Liver (tissue), 9 donors: Measurements from ENCODE around the gene CHN2. TPM values are rescaled to one million over a fixed set of nuclear protein-coding genes. Genes with fewer than 3 reads are reported as not detected.

Experiments used
- DNase-seq: peaks from one replicate; pipeline ENCODE4 v3.0.0-alpha.2; 2017; ENCODE audit warnings: low spot score
- H3K27ac ChIP-seq, 2 donors: one replicate each; pipeline ENCODE4 v1.7.0; 2013; ENCODE audit warnings: inconsistent platforms in 2 of 2, low read length in 2 of 2, control low read depth in 1 of 2, low read depth in 1 of 2, mild to moderate bottlenecking in 1 of 2
- H3K27me3 ChIP-seq, 4 donors: one replicate each; pipeline versions ENCODE4 v1.6.1 to v1.7.0; 2013; ENCODE audit warnings: low read length in 3 of 4, inconsistent platforms in 1 of 4, mild to moderate bottlenecking in 1 of 4, moderate library complexity in 1 of 4; ENCODE audit not compliant: control insufficient read depth in 4 of 4, insufficient read depth in 4 of 4
- H3K36me3 ChIP-seq, 4 donors: one replicate each; pipeline versions ENCODE4 v1.6.1 to v1.7.0; 2013; ENCODE audit warnings: low read length in 3 of 4, mild to moderate bottlenecking in 3 of 4, low read depth in 1 of 4, moderate library complexity in 1 of 4; ENCODE audit not compliant: control insufficient read depth in 4 of 4, insufficient read depth in 3 of 4
- H3K4me1 ChIP-seq, 4 donors: one replicate each; pipeline versions ENCODE4 v1.6.1 to v1.7.0; 2013; ENCODE audit warnings: low read length in 3 of 4, mild to moderate bottlenecking in 3 of 4, moderate library complexity in 1 of 4; ENCODE audit not compliant: control insufficient read depth in 4 of 4, insufficient read depth in 4 of 4
- H3K4me3 ChIP-seq, 3 donors: one replicate each; pipeline versions ENCODE4 v1.6.1 to v1.7.0; 2013; ENCODE audit warnings: low read length in 3 of 3, control low read depth in 1 of 3, low read depth in 1 of 3, mild to moderate bottlenecking in 1 of 3
- H3K9ac ChIP-seq, 2 donors: one replicate each; pipeline ENCODE4 v1.7.0; 2013; ENCODE audit warnings: low read length in 2 of 2, mild to moderate bottlenecking in 2 of 2, moderate library complexity in 2 of 2, control low read depth in 1 of 2, low read depth in 1 of 2
- H3K9me3 ChIP-seq, 4 donors: one replicate each; pipeline versions ENCODE4 v1.6.1 to v1.7.0; 2013; ENCODE audit warnings: low read length in 3 of 4; ENCODE audit not compliant: control insufficient read depth in 4 of 4
- EGR1 ChIP-seq, 2 donors: IDR thresholded peaks; 2 replicates each; pipeline ENCODE4 v1.6.1; 2016 to 2018; ENCODE audit warnings: antibody characterized with exemption in 2 of 2, low read depth in 2 of 2
- FOXA1 ChIP-seq: IDR thresholded peaks from 2 replicates; pipeline ENCODE4 v1.6.1; 2016; ENCODE audit warnings: antibody characterized with exemption
- FOXA2 ChIP-seq: IDR thresholded peaks from 2 replicates; pipeline ENCODE4 v1.6.1; 2016; ENCODE audit warnings: antibody characterized with exemption
- GABPA ChIP-seq, 2 donors: IDR thresholded peaks in 1 of 2; conservative IDR thresholded peaks in 1 of 2; 2 replicates each; pipeline ENCODE4 v1.6.1; 2016; ENCODE audit warnings: antibody characterized with exemption in 2 of 2, mild to moderate bottlenecking in 1 of 2, moderate library complexity in 1 of 2
- HNF4A ChIP-seq, 2 donors: conservative IDR thresholded peaks; 2 replicates each; pipeline ENCODE4 v1.6.1; 2016; ENCODE audit warnings: antibody characterized with exemption in 2 of 2, mild to moderate bottlenecking in 2 of 2
- HNF4G ChIP-seq: IDR thresholded peaks from 2 replicates; pipeline ENCODE4 v1.6.1; 2016; ENCODE audit warnings: antibody characterized with exemption
- JUND ChIP-seq, 2 donors: IDR thresholded peaks; 2 replicates each; pipeline ENCODE4 v1.6.1; 2016; ENCODE audit warnings: antibody characterized with exemption in 2 of 2
- NR2F2 ChIP-seq: IDR thresholded peaks from 2 replicates; pipeline ENCODE4 v1.6.1; 2016; ENCODE audit warnings: antibody characterized with exemption
- RAD21 ChIP-seq, 2 donors: IDR thresholded peaks; 2 replicates each; pipeline ENCODE4 v1.6.1; 2016; ENCODE audit warnings: antibody characterized with exemption in 2 of 2, mild to moderate bottlenecking in 2 of 2
- RXRA ChIP-seq, 2 donors: IDR thresholded peaks; 2 replicates each; pipeline ENCODE4 v1.6.1; 2017 to 2018; ENCODE audit warnings: antibody characterized with exemption in 2 of 2, mild to moderate bottlenecking in 1 of 2
- SP1 ChIP-seq: IDR thresholded peaks from 2 replicates; pipeline ENCODE4 v1.6.1; 2018; ENCODE audit warnings: antibody characterized with exemption, mild to moderate bottlenecking
- TAF1 ChIP-seq: conservative IDR thresholded peaks from 2 replicates; pipeline ENCODE4 v1.6.1; 2016; ENCODE audit warnings: antibody characterized with exemption, mild to moderate bottlenecking
- YY1 ChIP-seq: IDR thresholded peaks from 2 replicates; pipeline ENCODE4 v1.6.1; 2016; ENCODE audit warnings: antibody characterized with exemption, mild to moderate bottlenecking
- WGBS: extraction: QIAGEN DNeasy Blood & Tissue Kit; methylation state at CpG from one replicate; pipeline ENCODE4 v1.1.7; 2013; 5-methylcytosine and 5-hydroxymethylcytosine counted together
- polyA plus RNA-seq, 2 donors: library from polyadenylated mRNA; stranded (reverse) in 1 of 2; unstranded in 1 of 2; fragments of 200-250 nt in 1 of 2; fragments of >200 nt in 1 of 2; fragmentation: Nextera tagmentation in 1 of 2; extraction: Ambion mirVana in 1 of 2; gene quantifications; one replicate each; pipeline versions ENCODE4 v1.2.1 to v1.2.3, GENCODE V29; 2013 to 2015
- total RNA-seq, 2 donors: library from RNA; depleted of rRNA; stranded (reverse); fragments of >200 nt; gene quantifications; one replicate each; pipeline ENCODE4 v1.2.3, GENCODE V29; 2014
- TF ChIP-seq, protein P1 (sequence below): IDR thresholded peaks from 2 replicates; pipeline ENCODE4 v1.6.1; 2016; ENCODE audit warnings: antibody characterized with exemption
- TF ChIP-seq, protein P2 (sequence below): IDR thresholded peaks from 2 replicates; pipeline ENCODE4 v1.6.1; 2016; ENCODE audit warnings: antibody characterized with exemption
- TF ChIP-seq, protein P3 (sequence below): IDR thresholded peaks from 2 replicates; pipeline ENCODE4 v1.6.1; 2016; ENCODE audit warnings: antibody characterized with exemption, mild to moderate bottlenecking
- TF ChIP-seq, protein P4 (sequence below): IDR thresholded peaks from 2 replicates; pipeline ENCODE4 v1.6.1; 2016; ENCODE audit warnings: antibody characterized with exemption
- TF ChIP-seq, protein P5 (sequence below): fragments of 150-350 bp; IDR thresholded peaks from 2 replicates; pipeline ENCODE4 v1.5.1; 2017; ENCODE audit warnings: improper control_type of control experiment, low read depth, low read length; ENCODE audit not compliant: missing input control
- donor health status: healthy.
- donor health status: healthy.
- donor health status: healthy.
- donor health status: healthy.
- donor health status: healthy.

The CHN2 gene
- total and polyA plus RNA-seq, 4 donors = 8.3 to 25.4 (median 17.8) TPM

DNA sequence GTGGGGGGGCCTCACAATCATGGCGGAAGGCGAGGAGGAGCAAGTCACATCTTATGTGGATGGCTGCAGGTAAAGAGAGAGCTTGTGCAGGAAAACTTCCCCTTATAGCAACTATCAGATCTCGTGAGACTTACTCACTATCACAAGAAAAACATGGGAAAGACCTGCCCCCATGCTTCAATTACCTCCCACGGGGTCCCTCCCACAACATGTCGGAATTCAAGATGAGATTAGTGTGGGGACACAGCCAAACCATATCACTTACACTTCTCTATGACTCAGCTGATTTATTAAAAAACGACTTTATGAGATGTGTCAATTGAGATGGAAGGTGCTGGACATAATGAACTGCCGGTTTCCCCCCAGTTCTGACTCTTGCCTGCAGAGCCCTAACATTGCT is 23.8 kb upstream of the CHN2 start:
- no peak overlapping the region for H3K4me3 ChIP-seq
- DNase-seq = no peak
- WGBS = 91% methylated on average over 7 of the region's 7 CpGs
- TF ChIP-seq HNF4A (conservative IDR thresholded peaks at IDR 0.05) (no peak), NR2F2 (no peak), GABPA (IDR thresholded peaks at IDR 0.05 in 1 of 2, conservative IDR thresholded peaks at IDR 0.05 in 1 of 2) (no peak), FOXA1 (no peak), HNF4G (no peak), RXRA (IDR thresholded peaks at IDR 0.05) (no peak), RAD21 (IDR thresholded peaks at IDR 0.05) (no peak), FOXA2 (no peak), EGR1 (IDR thresholded peaks at IDR 0.05; ENCODE audit: low read depth in 2 of 2) (no peak), JUND (IDR thresholded peaks at IDR 0.05) (no peak), YY1 (no peak), SP1 (no peak), TAF1 (no peak)
- TF ChIP-seq, protein P1, sequence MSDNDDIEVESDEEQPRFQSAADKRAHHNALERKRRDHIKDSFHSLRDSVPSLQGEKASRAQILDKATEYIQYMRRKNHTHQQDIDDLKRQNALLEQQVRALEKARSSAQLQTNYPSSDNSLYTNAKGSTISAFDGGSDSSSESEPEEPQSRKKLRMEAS = no peak
- TF ChIP-seq, protein P2, sequence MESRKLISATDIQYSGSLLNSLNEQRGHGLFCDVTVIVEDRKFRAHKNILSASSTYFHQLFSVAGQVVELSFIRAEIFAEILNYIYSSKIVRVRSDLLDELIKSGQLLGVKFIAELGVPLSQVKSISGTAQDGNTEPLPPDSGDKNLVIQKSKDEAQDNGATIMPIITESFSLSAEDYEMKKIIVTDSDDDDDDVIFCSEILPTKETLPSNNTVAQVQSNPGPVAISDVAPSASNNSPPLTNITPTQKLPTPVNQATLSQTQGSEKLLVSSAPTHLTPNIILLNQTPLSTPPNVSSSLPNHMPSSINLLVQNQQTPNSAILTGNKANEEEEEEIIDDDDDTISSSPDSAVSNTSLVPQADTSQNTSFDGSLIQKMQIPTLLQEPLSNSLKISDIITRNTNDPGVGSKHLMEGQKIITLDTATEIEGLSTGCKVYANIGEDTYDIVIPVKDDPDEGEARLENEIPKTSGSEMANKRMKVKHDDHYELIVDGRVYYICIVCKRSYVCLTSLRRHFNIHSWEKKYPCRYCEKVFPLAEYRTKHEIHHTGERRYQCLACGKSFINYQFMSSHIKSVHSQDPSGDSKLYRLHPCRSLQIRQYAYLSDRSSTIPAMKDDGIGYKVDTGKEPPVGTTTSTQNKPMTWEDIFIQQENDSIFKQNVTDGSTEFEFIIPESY = no peak
- TF ChIP-seq, protein P3, sequence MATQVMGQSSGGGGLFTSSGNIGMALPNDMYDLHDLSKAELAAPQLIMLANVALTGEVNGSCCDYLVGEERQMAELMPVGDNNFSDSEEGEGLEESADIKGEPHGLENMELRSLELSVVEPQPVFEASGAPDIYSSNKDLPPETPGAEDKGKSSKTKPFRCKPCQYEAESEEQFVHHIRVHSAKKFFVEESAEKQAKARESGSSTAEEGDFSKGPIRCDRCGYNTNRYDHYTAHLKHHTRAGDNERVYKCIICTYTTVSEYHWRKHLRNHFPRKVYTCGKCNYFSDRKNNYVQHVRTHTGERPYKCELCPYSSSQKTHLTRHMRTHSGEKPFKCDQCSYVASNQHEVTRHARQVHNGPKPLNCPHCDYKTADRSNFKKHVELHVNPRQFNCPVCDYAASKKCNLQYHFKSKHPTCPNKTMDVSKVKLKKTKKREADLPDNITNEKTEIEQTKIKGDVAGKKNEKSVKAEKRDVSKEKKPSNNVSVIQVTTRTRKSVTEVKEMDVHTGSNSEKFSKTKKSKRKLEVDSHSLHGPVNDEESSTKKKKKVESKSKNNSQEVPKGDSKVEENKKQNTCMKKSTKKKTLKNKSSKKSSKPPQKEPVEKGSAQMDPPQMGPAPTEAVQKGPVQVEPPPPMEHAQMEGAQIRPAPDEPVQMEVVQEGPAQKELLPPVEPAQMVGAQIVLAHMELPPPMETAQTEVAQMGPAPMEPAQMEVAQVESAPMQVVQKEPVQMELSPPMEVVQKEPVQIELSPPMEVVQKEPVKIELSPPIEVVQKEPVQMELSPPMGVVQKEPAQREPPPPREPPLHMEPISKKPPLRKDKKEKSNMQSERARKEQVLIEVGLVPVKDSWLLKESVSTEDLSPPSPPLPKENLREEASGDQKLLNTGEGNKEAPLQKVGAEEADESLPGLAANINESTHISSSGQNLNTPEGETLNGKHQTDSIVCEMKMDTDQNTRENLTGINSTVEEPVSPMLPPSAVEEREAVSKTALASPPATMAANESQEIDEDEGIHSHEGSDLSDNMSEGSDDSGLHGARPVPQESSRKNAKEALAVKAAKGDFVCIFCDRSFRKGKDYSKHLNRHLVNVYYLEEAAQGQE = no peak
- TF ChIP-seq, protein P4, sequence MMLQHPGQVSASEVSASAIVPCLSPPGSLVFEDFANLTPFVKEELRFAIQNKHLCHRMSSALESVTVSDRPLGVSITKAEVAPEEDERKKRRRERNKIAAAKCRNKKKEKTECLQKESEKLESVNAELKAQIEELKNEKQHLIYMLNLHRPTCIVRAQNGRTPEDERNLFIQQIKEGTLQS = no peak
- TF ChIP-seq, protein P5, sequence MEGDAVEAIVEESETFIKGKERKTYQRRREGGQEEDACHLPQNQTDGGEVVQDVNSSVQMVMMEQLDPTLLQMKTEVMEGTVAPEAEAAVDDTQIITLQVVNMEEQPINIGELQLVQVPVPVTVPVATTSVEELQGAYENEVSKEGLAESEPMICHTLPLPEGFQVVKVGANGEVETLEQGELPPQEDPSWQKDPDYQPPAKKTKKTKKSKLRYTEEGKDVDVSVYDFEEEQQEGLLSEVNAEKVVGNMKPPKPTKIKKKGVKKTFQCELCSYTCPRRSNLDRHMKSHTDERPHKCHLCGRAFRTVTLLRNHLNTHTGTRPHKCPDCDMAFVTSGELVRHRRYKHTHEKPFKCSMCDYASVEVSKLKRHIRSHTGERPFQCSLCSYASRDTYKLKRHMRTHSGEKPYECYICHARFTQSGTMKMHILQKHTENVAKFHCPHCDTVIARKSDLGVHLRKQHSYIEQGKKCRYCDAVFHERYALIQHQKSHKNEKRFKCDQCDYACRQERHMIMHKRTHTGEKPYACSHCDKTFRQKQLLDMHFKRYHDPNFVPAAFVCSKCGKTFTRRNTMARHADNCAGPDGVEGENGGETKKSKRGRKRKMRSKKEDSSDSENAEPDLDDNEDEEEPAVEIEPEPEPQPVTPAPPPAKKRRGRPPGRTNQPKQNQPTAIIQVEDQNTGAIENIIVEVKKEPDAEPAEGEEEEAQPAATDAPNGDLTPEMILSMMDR = no peak
- no peak overlapping the region for H3K27ac ChIP-seq
- no peaks in the 10 kb centered on the region for H3K27me3 ChIP-seq
- H3K36me3 ChIP-seq = no peaks in the 10 kb centered on the region
- no peak overlapping the region for H3K9ac ChIP-seq
- no peaks in the 10 kb centered on the region for H3K9me3 ChIP-seq
- no peaks in the 10 kb centered on the region for H3K4me1 ChIP-seq
